A673 (cell line): Measurements from ENCODE around the gene POM121C. TPM values are rescaled to one million over a fixed set of nuclear protein-coding genes. Genes with fewer than 3 reads are reported as not detected.
"Not testable (repeated sequence)": the region's sequence is repeated elsewhere in the genome, so short reads cannot be mapped to it uniquely, and the experiment has no call there.

Experiments
- BruUV-seq: library from RNA; stranded (reverse); fragments of 400-500 nt; replicated peaks from 2 replicates; lab custom pipeline; 2021; lab: Mats Ljungman, UMichigan
- CTCF ChIA-PET: fragments of 300-600 bp; sonication (Branson Sonifier 250); formaldehyde crosslinking; loops from one replicate; lab custom pipeline; 2022; ENCODE audit warnings: antibody characterized with exemption; lab: Charles Lee
- POLR2A ChIA-PET: fragments of 300-600 bp; sonication (Branson Sonifier 250); formaldehyde crosslinking; loops from one replicate; lab custom pipeline; 2022; ENCODE audit warnings: antibody characterized with exemption; ENCODE audit not compliant: low non-redundant PET; lab: Charles Lee
- DNase-seq: peaks from one replicate; pipeline ENCODE4 v3.0.0-alpha.2; 2015; ENCODE audit warnings: low spot score
- H3K27ac ChIP-seq: fragments of 200-600 bp; sonication (generic); 2 replicates; pipeline ENCODE4 v1.5.1; 2016; ENCODE audit warnings: mixed run types, low read depth, mild to moderate bottlenecking, mixed read lengths, antibody characterized with exemption, low read length; ENCODE audit not compliant: poor library complexity, severe bottlenecking
- H3K27me3 ChIP-seq: fragments of 200-600 bp; sonication (generic); replicated peaks from 2 replicates; pipeline ENCODE4 v1.6.1; 2017; ENCODE audit warnings: mixed run types, low read depth, mild to moderate bottlenecking, mixed read lengths, antibody characterized with exemption, low read length; ENCODE audit not compliant: insufficient read depth, poor library complexity
- H3K36me3 ChIP-seq: fragments of 200-600 bp; sonication (generic); 2 replicates; pipeline ENCODE4 v1.6.1; 2016; ENCODE audit warnings: mixed run types, mild to moderate bottlenecking, mixed read lengths, antibody characterized with exemption, low read length; ENCODE audit not compliant: insufficient read depth, poor library complexity, severe bottlenecking
- H3K4me1 ChIP-seq: fragments of 200-600 bp; sonication (generic); 2 replicates; pipeline ENCODE4 v1.6.1; 2017; ENCODE audit warnings: mixed run types, mild to moderate bottlenecking, mixed read lengths, antibody characterized with exemption, low read length; ENCODE audit not compliant: insufficient read depth, poor library complexity, severe bottlenecking
- H3K4me3 ChIP-seq: fragments of 200-600 bp; sonication (generic); 2 replicates; pipeline ENCODE4 v1.5.1; 2016; ENCODE audit warnings: low read depth, mixed run types, mild to moderate bottlenecking, mixed read lengths, low read length; ENCODE audit not compliant: poor library complexity, severe bottlenecking
- H3K9me3 ChIP-seq: fragments of 200-600 bp; sonication (generic); 2 replicates; pipeline ENCODE4 v1.6.1; 2016; ENCODE audit warnings: mixed run types, low read depth, mild to moderate bottlenecking, mixed read lengths, antibody characterized with exemption, low read length; ENCODE audit not compliant: poor library complexity, severe bottlenecking
- intact Hi-C: fragments of 100-400 bp; cut with micrococcal nuclease; formaldehyde crosslinking; loops from one replicate; pipeline ENCODE4 v1.10.0; 2022; ENCODE audit not compliant: unreplicated experiment
- total RNA-seq: library from RNA; stranded (reverse); gene quantifications from 2 replicates; pipeline ENCODE4 v1.2.3, GENCODE V29; 2021

POM121C gene
- total RNA-seq, 1 experiment from 2014 or later: 62.1 TPM

- intact Hi-C loops, BruUV-seq, POLR2A ChIA-PET: not testable (repeated sequence)
These were observed 5.9 kb upstream of the POM121C start, which contains the start of gene SPDYE5 for GRCh38 chr7:75492020-75492419. Gene SPDYE5 (plus strand): TSS chr7:75492320. CDS start chr7:75494048, 1,728 bp downstream.

GRCh38 chr7:75485355-75485978 lies 632 bp downstream of the POM121C start:
- POLR2A ChIA-PET, DNase-seq, H3K9me3 ChIP-seq, H3K27me3 ChIP-seq, intact Hi-C loops, H3K4me1 ChIP-seq, CTCF ChIA-PET, H3K36me3 ChIP-seq: not testable (repeated sequence)
- TSS peak; percentile 20 for BruUV-seq
- Histone ChIP-seq H3K27ac (peak overlapping the region; percentile 92), H3K4me3 (peak overlapping the region; percentile 88)

More at GRCh38 chr7:75492020-75492419, 5.9 kb upstream of the POM121C start, which contains the start of gene SPDYE5:
- H3K36me3 ChIP-seq, H3K27me3 ChIP-seq, H3K4me3 ChIP-seq, H3K4me1 ChIP-seq, DNase-seq, H3K9me3 ChIP-seq, H3K27ac ChIP-seq, CTCF ChIA-PET: not testable (repeated sequence)

GRCh38 chr7:75480313-75480712 lies 5.8 kb downstream of the POM121C start:
- intact Hi-C loops, H3K27me3 ChIP-seq, POLR2A ChIA-PET, H3K4me3 ChIP-seq, CTCF ChIA-PET, H3K9me3 ChIP-seq, H3K4me1 ChIP-seq, BruUV-seq, H3K27ac ChIP-seq, H3K36me3 ChIP-seq, DNase-seq: not testable (repeated sequence)

GRCh38 chr7:75477457-75477856 lies 8.6 kb downstream of the POM121C start:
- BruUV-seq, POLR2A ChIA-PET, intact Hi-C loops, H3K36me3 ChIP-seq, H3K27me3 ChIP-seq, H3K27ac ChIP-seq, DNase-seq, H3K9me3 ChIP-seq, CTCF ChIA-PET, H3K4me3 ChIP-seq, H3K4me1 ChIP-seq: not testable (repeated sequence)

GRCh38 chr7:75470166-75470565 lies 15.9 kb downstream of the POM121C start:
- POLR2A ChIA-PET: not testable (repeated sequence)

GRCh38 chr7:75460541-75460940 lies 25.6 kb downstream of the POM121C start:
- H3K27ac ChIP-seq, POLR2A ChIA-PET, BruUV-seq, H3K27me3 ChIP-seq, H3K36me3 ChIP-seq, H3K4me1 ChIP-seq, CTCF ChIA-PET, DNase-seq, H3K9me3 ChIP-seq, H3K4me3 ChIP-seq, intact Hi-C loops: not testable (repeated sequence)

More at GRCh38 chr7:75470166-75470565, 15.9 kb downstream of the POM121C start:
- BruUV-seq, CTCF ChIA-PET, H3K9me3 ChIP-seq, H3K4me1 ChIP-seq, H3K27me3 ChIP-seq, DNase-seq, H3K4me3 ChIP-seq, H3K27ac ChIP-seq, intact Hi-C loops: not testable (repeated sequence)
- H3K36me3 ChIP-seq: peaks cover 20% of the 10 kb centered on the region

- H3K27me3 ChIP-seq, DNase-seq, BruUV-seq, CTCF ChIA-PET, H3K4me3 ChIP-seq, H3K9me3 ChIP-seq, POLR2A ChIA-PET, H3K36me3 ChIP-seq, H3K27ac ChIP-seq, H3K4me1 ChIP-seq, intact Hi-C loops: not testable (repeated sequence)
These were observed 28.1 kb downstream of the POM121C start for GRCh38 chr7:75458034-75458433.
